HCT116 (cell line): Measurements from ENCODE around the gene LRP1.

Experiments
- ELF1 ChIP-seq: IDR thresholded peaks from 2 replicates; pipeline ENCODE4 v1.6.1; 2012; ENCODE audit warnings: low read depth, borderline replicate concordance
- EZH2 ChIP-seq: fragments of 200-600 bp; sonication (generic); IDR thresholded peaks from 2 replicates; pipeline ENCODE4 v1.6.1; 2017; ENCODE audit warnings: antibody characterized with exemption, mixed run types
- EZH2phosphoT487 ChIP-seq: fragments of 200-600 bp; IDR thresholded peaks from 2 replicates; pipeline ENCODE4 v1.6.1; 2018; ENCODE audit warnings: antibody characterized with exemption, borderline replicate concordance
- POLR2A ChIP-seq: IDR thresholded peaks from 2 replicates; pipeline ENCODE4 v1.7.0; 2011; ENCODE audit warnings: borderline replicate concordance; ENCODE audit not compliant: insufficient read depth, insufficient read length; ENCODE audit errors: extremely low read depth
- POLR2AphosphoS5 ChIP-seq: IDR thresholded peaks from 2 replicates; pipeline ENCODE4 v1.6.1; 2011; ENCODE audit warnings: mild to moderate bottlenecking, low read depth, low read length, moderate library complexity
- SIN3A ChIP-seq: IDR thresholded peaks from 2 replicates; pipeline ENCODE4 v1.6.1; 2012; ENCODE audit warnings: low read depth
- TF ChIP-seq, protein P1 (sequence below), 3 experiments: fragments of 200-600 bp in 1 of 3; sonication (generic) in 1 of 3; IDR thresholded peaks in 2 of 3; conservative IDR thresholded peaks in 1 of 3; 2 replicates each; pipeline ENCODE4 v1.5.1; 2012 to 2017; ENCODE audit warnings: low read depth in 2 of 3, low read length in 2 of 3, antibody characterized with exemption in 1 of 3, borderline replicate concordance in 1 of 3, control low read depth in 1 of 3, mild to moderate bottlenecking in 1 of 3, mixed read lengths in 1 of 3, mixed run types in 1 of 3, moderate library complexity in 1 of 3; ENCODE audit not compliant: insufficient read depth in 1 of 3
- TF ChIP-seq, protein P2 (sequence below): IDR thresholded peaks from 2 replicates; pipeline ENCODE4 v1.6.1; 2012
- TF ChIP-seq, protein P3 (sequence below): IDR thresholded peaks from 2 replicates; pipeline ENCODE4 v1.6.1; 2012; ENCODE audit warnings: low read depth

DNA sequence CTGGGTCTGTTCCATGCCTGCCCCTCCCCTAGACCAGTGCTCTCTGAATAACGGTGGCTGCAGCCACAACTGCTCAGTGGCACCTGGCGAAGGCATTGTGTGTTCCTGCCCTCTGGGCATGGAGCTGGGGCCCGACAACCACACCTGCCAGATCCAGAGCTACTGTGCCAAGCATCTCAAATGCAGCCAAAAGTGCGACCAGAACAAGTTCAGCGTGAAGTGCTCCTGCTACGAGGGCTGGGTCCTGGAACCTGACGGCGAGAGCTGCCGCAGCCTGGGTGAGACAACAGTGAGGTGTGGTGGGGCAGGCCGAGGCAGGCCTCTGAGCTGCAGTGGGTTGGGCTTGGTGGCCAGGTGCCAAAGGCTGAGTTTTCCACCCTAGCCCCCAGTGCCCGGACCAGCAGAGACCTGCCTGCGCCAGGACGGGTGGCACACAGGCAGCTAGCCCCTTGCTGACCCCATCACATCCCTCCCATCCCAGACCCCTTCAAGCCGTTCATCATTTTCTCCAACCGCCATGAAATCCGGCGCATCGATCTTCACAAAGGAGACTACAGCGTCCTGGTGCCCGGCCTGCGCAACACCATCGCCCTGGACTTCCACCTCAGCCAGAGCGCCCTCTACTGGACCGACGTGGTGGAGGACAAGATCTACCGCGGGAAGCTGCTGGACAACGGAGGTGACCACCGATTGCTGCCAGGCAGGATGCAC is 47.3 kb downstream of the LRP1 start:
- TF ChIP-seq EZH2, result no peak
- TF ChIP-seq POLR2AphosphoS5, result 0 out of 2 replicates have a peak, but pooled peaks have one; percentile 18
- no peak for TF ChIP-seq POLR2A
- TF ChIP-seq, protein P1, sequence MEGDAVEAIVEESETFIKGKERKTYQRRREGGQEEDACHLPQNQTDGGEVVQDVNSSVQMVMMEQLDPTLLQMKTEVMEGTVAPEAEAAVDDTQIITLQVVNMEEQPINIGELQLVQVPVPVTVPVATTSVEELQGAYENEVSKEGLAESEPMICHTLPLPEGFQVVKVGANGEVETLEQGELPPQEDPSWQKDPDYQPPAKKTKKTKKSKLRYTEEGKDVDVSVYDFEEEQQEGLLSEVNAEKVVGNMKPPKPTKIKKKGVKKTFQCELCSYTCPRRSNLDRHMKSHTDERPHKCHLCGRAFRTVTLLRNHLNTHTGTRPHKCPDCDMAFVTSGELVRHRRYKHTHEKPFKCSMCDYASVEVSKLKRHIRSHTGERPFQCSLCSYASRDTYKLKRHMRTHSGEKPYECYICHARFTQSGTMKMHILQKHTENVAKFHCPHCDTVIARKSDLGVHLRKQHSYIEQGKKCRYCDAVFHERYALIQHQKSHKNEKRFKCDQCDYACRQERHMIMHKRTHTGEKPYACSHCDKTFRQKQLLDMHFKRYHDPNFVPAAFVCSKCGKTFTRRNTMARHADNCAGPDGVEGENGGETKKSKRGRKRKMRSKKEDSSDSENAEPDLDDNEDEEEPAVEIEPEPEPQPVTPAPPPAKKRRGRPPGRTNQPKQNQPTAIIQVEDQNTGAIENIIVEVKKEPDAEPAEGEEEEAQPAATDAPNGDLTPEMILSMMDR (IDR thresholded peaks at IDR 0.05 in 2 of 3, conservative IDR thresholded peaks at IDR 0.05 in 1 of 3; ENCODE audit: borderline replicate concordance in 1 of 3, insufficient read depth in 1 of 3, low read depth in 2 of 3, low read length in 2 of 3), result peak; percentile 83 to 87 (median 86)
- TF ChIP-seq SIN3A, result no peak
- TF ChIP-seq, protein P2, sequence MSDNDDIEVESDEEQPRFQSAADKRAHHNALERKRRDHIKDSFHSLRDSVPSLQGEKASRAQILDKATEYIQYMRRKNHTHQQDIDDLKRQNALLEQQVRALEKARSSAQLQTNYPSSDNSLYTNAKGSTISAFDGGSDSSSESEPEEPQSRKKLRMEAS, result no peak
- TF ChIP-seq ELF1, result no peak
- TF ChIP-seq, protein P3, sequence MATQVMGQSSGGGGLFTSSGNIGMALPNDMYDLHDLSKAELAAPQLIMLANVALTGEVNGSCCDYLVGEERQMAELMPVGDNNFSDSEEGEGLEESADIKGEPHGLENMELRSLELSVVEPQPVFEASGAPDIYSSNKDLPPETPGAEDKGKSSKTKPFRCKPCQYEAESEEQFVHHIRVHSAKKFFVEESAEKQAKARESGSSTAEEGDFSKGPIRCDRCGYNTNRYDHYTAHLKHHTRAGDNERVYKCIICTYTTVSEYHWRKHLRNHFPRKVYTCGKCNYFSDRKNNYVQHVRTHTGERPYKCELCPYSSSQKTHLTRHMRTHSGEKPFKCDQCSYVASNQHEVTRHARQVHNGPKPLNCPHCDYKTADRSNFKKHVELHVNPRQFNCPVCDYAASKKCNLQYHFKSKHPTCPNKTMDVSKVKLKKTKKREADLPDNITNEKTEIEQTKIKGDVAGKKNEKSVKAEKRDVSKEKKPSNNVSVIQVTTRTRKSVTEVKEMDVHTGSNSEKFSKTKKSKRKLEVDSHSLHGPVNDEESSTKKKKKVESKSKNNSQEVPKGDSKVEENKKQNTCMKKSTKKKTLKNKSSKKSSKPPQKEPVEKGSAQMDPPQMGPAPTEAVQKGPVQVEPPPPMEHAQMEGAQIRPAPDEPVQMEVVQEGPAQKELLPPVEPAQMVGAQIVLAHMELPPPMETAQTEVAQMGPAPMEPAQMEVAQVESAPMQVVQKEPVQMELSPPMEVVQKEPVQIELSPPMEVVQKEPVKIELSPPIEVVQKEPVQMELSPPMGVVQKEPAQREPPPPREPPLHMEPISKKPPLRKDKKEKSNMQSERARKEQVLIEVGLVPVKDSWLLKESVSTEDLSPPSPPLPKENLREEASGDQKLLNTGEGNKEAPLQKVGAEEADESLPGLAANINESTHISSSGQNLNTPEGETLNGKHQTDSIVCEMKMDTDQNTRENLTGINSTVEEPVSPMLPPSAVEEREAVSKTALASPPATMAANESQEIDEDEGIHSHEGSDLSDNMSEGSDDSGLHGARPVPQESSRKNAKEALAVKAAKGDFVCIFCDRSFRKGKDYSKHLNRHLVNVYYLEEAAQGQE, result no peak
- no peak for TF ChIP-seq EZH2phosphoT487
